Fibroblast of lung (primary cell): ENCODE results near the gene CFHR5.

Source experiments
- CTCF ChIP-seq, 2 donors: IDR thresholded peaks in 1 of 2; conservative IDR thresholded peaks in 1 of 2; 1 replicate in 1 of 2; 2 replicates in 1 of 2; pipeline ENCODE4 v1.5.1; 2011 to 2012; ENCODE audit warnings: low read length in 2 of 2, control low read depth in 1 of 2, inconsistent platforms in 1 of 2, low read depth in 1 of 2, mild to moderate bottlenecking in 1 of 2
- EZH2 ChIP-seq: IDR thresholded peaks from 2 replicates; pipeline ENCODE4 v1.5.1; 2012; ENCODE audit warnings: low read length, control low read depth, mild to moderate bottlenecking; ENCODE audit errors: missing control alignments

GRCh38 chr1:197024460-197024859 is 47.1 kb downstream of the CFHR5 start:
- TF ChIP-seq CTCF (conservative IDR thresholded peaks at IDR 0.05 in 1 of 2, IDR thresholded peaks at IDR 0.05 in 1 of 2; ENCODE audit: low read depth in 1 of 2, low read length in 2 of 2), result no peak
- no peak for TF ChIP-seq EZH2
